GM11168 (cell line): Measurements from ENCODE around the gene PTCD2.

Experiments
- in situ Hi-C: fragments of 300-500 bp; cut with MboI; formaldehyde crosslinking; loops from one replicate; pipeline ENCODE4 v1.12.0; 2022; ENCODE audit warnings: low sequenced_read_pairs; ENCODE audit not compliant: unreplicated experiment

Gene PTCD2

GRCh38 chr5:72328172-72328571, 8.0 kb downstream of the PTCD2 start:
- in situ Hi-C loops = no loop called here

GRCh38 chr5:72330712-72331111, 10.5 kb downstream of the PTCD2 start:
- in situ Hi-C loops = loop anchor here (10.0 kb wide), 1 partner anchor 366 kb away; no protein-coding TSS in a partner anchor

GRCh38 chr5:72337159-72337558, 17.0 kb downstream of the PTCD2 start:
- in situ Hi-C loops = loop anchor here (10.0 kb wide), 1 partner anchor 372 kb away; no protein-coding TSS in a partner anchor

- in situ Hi-C loops = loop anchor here (10.0 kb wide), 1 partner anchor 374 kb away; no protein-coding TSS in a partner anchor
Measured at GRCh38 chr5:72338689-72339209, 18.6 kb downstream of the PTCD2 start.

GRCh38 chr5:72346398-72346797, 26.2 kb downstream of the PTCD2 start:
- in situ Hi-C loops = no loop called here

GRCh38 chr5:72347801-72348308, 27.7 kb downstream of the PTCD2 start:
- in situ Hi-C loops = no loop called here

GRCh38 chr5:72351376-72351775, 31.2 kb downstream of the PTCD2 start:
- in situ Hi-C loops = loop anchor here (10.0 kb wide), 1 partner anchor 493 kb away; no protein-coding TSS in a partner anchor

GRCh38 chr5:72352616-72353015, 32.4 kb downstream of the PTCD2 start:
- in situ Hi-C loops = loop anchor here (10.0 kb wide), 1 partner anchor 492 kb away; no protein-coding TSS in a partner anchor

- in situ Hi-C loops = loop anchor here (10.0 kb wide), 1 partner anchor 492 kb away; no protein-coding TSS in a partner anchor
Measured at GRCh38 chr5:72353046-72353445, 32.9 kb downstream of the PTCD2 start.

GRCh38 chr5:72355706-72356299, 35.6 kb downstream of the PTCD2 start:
- in situ Hi-C loops = loop anchor here (10.0 kb wide), 1 partner anchor 489 kb away; no protein-coding TSS in a partner anchor

GRCh38 chr5:72356361-72356760, 36.2 kb downstream of the PTCD2 start:
- in situ Hi-C loops = loop anchor here (10.0 kb wide), 1 partner anchor 488 kb away; no protein-coding TSS in a partner anchor

GRCh38 chr5:72358925-72359324, 38.8 kb downstream of the PTCD2 start:
- in situ Hi-C loops = loop anchor here (10.0 kb wide), 1 partner anchor 486 kb away; no protein-coding TSS in a partner anchor

- in situ Hi-C loops = loop anchor here (10.0 kb wide), 1 partner anchor 485 kb away; no protein-coding TSS in a partner anchor
Measured at GRCh38 chr5:72359886-72360285, 39.7 kb downstream of the PTCD2 start.

- in situ Hi-C loops = no loop called here
Measured at GRCh38 chr5:72363166-72363802, 43.1 kb downstream of the PTCD2 start.

GRCh38 chr5:72364171-72364570, 44.0 kb downstream of the PTCD2 start:
- in situ Hi-C loops = no loop called here

GRCh38 chr5:72364951-72365350, 44.8 kb downstream of the PTCD2 start:
- in situ Hi-C loops = no loop called here

- in situ Hi-C loops = no loop called here
Measured at GRCh38 chr5:72366324-72366976, 46.3 kb downstream of the PTCD2 start.

GRCh38 chr5:72368271-72368670, 48.1 kb downstream of the PTCD2 start:
- in situ Hi-C loops = no loop called here

- in situ Hi-C loops = no loop called here
Measured at GRCh38 chr5:72369301-72369700, 49.1 kb downstream of the PTCD2 start.

GRCh38 chr5:72369711-72370110, 49.5 kb downstream of the PTCD2 start:
- in situ Hi-C loops = loop anchor here (10.0 kb wide), 1 partner anchor 155 kb away; no protein-coding TSS in a partner anchor
